COLO668 (cell line): ENCODE data around the gene DROSHA.

ENCODE experiments used
- DNase-seq: peaks from one replicate; lab custom pipeline; 2025; ENCODE audit not compliant: unreplicated experiment; lab: John Stamatoyannopoulos, UW

DROSHA gene

DNA sequence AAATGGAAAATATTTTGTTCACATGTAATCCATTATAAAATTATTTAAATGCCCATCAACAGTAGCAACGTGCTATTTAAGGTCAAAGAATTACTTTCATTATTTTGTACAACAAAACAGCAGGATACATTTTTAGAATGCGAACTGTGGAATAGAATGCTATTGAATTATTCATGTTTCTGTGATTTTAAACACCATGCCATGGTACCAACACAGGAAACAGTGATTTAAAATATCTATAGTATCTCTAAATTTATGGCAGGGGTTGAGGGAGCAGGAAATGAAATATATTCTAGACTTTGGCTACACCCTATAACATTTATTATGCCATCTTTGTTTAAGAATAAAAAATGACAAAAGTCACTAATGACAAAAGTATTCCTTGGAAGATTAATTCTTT is 62.4 kb downstream of the DROSHA start:
- DNase-seq, result no peak

DNA sequence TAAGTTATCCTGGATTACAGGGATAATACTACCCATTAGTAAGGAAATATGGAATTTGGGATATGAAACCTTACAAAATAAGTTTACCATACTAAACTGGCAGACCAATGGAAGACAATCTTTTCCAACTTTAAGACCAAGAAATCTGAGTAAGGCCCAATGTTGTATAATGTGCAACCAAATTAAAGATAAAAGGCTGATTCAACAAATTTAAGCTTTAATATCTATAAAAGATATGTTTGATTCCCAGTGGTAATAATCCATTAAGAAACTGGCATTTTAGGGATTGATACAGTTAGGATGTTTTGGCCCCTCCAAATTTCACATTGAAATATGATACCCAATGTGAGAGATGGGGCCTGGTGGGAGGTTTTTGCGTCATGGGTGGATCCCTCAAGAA is 66.6 kb downstream of the DROSHA start:
- no peak for DNase-seq

DNA sequence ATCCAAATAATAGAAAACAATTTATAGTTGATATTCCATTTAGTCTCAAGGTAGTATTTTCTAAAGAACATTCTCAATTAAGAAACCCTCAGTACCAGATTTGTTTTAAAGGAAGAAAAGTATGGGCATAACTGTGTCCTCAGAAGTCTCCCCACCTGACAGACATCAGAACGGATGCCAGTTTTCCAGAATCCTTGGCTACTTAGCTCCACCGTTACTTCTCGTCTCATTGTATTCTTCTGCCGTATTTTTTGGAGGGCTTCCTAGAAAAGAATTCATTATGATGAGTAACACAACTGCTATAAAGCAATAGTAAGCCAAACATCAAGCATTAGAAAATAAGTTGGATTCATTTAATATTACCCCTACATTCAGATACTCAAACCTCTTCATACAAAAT is 67.8 kb downstream of the DROSHA start:
- no peak for DNase-seq

DNA sequence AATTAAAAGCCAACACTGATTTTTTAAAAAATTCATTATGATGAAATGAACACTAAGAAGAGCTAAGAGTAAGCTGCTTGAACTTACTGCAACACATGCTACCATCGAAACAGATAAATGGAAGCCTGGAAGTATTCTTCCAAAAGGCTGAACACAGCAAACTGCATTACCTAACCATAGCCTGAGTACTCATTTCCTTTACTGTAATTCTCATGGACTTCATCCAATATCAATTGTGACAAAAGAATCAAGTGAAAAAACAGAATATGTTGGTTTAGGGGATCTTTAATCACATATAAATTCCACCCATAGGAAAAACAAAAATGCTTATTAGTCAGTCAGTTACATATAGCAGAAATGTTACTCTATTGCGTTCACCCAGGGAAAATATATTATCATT is 68.5 kb downstream of the DROSHA start:
- DNase-seq, result no peak

DNA sequence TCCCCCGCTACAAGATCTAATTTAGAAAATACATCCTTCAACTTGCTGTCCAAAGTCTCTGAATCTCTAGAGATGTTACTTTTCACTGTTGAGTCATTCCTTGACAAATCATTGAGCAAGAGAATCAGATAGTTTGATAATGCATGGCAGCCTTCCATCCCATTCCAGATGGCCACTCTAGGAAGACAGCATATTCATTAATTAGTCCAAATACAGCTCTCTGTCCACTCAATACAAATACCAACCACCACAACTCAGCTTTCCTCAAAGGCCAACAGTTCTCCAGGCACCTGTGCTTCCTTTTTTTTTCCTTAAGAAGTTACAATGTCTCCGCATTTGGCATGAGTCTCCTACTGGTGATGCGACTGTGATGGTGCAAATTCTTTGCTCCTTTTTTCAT is 72.3 kb downstream of the DROSHA start:
- DNase-seq, result no peak

GRCh38 chr5:31455172-31455571 is 76.7 kb downstream of the DROSHA start:
- DNase-seq, result no peak

DNA sequence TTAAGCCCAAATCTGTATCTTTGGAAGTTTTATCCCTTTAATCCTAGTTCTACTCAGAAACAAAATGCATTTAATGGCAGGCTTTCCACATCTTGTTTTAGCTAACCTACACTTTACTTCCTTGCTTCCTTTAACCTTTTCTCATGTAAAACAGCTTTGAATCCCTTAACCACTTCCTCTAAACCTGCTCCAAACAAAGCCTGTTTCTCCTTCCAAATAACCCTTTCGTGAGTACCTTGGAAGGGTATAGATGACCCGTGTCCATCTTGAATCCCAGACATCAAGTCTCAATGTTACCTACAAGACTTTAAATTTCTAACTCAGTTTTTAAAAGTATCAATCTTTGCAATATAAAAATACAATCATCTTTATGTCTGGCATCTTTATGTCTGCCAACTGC is 78.4 kb downstream of the DROSHA start:
- DNase-seq, result no peak

DNA sequence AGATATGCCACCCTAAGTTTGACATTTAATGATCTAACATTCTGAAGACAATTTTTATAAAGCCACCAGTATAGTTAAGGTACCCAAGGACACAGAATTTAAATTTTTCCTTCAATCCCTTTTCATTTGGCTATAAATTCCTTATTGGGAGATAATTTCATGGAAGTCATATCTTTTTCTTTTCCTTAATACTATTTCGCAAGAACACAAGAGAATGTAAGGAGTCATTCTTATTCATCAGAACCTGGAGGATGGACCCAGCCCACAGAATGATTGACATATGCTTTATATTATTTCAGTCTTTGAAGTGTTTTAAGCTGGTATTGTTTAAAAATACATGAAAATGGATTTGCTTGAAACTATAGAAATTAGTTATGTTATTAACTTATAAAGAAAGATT is 79.6 kb downstream of the DROSHA start:
- DNase-seq, result no peak

DNA sequence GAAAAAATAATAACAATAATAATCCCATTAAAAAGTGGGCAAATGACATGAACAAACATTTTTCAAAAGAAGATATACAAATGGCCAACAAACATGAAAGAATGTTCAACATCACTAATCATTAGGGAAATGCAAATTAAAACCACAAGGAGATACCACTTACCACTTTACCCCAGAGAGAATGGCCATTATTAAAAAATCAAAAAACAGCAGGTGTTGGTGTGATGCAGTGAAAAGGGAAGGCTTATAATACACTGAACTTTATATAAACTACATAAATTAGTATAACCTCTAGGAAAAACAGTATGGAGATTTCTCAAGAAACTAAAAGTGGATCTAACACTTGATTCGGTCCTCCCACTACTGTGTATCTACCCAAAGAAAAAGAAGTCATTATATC is 81.9 kb downstream of the DROSHA start:
- no peak for DNase-seq

DNA sequence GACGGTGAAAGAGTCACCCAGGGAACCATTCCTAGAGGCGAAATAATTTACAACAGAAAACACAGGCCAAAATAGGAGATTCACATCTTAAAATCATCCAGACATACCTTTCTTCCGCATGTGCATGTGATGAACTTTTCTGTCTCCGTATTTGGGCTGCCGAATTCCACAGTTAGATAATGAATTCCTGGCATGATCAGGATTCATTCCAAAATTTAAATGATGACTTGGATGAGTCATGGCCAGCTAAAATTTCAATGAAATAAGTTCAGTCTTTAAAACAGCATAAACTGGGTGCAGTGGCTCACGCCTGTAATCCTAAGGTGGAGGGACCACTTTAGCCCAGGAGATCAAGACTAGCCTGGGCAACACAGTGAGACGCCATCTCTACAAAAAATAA is 82.7 kb downstream of the DROSHA start:
- no peak for DNase-seq

DNA sequence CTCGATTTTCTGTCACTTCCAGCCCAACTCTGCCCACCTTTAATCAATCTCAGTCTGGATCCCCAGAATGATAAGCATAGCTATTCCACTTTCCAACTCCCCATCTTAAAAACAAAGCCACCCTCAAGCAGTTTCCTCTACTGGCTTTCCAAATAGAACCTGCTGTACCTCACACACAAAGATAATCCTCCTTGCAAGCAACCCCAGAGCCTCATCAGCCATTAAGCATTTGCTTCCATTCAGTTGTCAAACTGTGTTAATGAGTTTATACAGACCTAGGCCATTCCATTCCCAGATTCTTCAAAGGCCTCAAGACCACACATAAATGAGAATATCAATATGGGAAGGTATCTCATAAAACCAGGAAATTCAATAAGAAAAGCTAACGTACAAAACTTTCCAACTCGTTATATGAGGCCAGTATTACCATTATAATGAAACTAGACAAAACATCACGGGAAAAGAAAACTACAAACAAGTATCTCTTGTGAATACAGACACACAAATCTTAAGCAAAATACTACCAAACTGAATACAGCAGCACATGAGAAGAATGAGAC is 86.8 kb downstream of the DROSHA start:
- DNase-seq, result no peak

- DNase-seq, result no peak
Measured at GRCh38 chr5:31443572-31443971, 88.3 kb downstream of the DROSHA start.

- no peak for DNase-seq
Measured at GRCh38 chr5:31442058-31442745, 89.7 kb downstream of the DROSHA start.

DNA sequence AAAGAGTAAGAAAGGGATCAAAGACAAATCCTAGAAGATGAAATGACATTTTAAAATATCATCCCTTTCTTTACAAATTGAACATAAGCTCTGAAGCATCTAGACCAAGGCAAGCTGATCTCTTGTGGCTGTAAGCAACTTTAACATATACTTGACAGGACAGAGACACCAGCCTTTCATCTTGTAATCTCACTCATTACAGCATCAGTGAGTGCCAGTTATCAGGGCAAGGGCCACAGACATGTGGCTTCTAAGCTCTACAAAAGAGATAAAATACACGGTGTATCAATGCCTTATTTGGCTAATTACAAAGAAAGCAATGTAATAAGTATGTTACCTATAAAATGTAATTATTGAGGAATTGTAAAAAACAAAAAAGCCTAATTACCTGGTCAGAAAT is 95.0 kb downstream of the DROSHA start:
- no peak for DNase-seq

- DNase-seq, result no peak
Measured at GRCh38 chr5:31435730-31436129, 96.2 kb downstream of the DROSHA start.

GRCh38 chr5:31434898-31435297 is 97.0 kb downstream of the DROSHA start:
- no peak for DNase-seq

DNA sequence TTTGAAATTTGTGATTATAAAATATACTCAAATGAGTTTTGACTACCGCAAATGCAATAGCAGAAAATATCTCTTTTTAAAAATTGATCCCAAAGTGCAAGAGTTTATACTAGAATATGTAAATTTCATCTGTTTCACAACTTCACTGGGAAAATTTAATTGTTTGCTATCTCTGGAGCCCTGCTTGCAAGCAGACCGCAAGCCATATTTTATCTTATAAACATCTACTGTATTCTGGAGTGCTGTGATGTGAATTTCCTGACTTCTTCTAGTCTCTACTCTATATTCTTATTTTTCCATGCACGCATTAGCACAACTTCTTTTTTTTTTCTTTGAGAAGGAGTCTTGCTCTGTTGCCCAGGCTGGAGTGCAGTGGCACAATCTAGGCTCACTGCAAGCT is 98.7 kb downstream of the DROSHA start:
- DNase-seq, result no peak

DNA sequence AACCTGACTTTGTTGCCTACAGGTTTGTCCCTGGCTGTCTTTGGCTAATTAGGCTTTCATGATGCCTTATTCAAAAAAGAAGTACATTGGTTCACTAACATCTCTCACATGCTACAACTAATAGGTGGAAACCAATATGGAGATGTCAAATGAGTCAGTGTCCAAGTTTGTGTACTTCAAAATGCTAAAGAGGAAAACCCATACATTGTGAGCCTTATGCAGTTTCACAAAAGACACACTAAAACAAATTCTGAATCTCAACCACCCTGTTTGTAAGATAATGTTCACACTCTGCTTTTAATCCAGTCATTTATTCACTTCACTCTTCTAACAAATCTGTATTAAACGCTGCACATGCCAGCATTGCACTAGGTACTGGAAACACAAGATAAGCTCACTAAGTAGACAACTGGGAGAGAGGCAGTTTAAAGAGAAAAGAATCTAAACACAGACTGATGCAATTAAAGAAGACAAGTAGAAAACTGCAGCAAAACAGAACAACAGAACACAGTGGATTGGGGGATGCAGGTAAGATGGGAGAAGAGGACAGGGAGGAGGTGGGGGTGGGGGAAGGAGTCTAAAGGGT is 104.1 kb downstream of the DROSHA start:
- DNase-seq, result no peak

GRCh38 chr5:31427013-31427723 is 104.7 kb downstream of the DROSHA start:
- no peak for DNase-seq

DNA sequence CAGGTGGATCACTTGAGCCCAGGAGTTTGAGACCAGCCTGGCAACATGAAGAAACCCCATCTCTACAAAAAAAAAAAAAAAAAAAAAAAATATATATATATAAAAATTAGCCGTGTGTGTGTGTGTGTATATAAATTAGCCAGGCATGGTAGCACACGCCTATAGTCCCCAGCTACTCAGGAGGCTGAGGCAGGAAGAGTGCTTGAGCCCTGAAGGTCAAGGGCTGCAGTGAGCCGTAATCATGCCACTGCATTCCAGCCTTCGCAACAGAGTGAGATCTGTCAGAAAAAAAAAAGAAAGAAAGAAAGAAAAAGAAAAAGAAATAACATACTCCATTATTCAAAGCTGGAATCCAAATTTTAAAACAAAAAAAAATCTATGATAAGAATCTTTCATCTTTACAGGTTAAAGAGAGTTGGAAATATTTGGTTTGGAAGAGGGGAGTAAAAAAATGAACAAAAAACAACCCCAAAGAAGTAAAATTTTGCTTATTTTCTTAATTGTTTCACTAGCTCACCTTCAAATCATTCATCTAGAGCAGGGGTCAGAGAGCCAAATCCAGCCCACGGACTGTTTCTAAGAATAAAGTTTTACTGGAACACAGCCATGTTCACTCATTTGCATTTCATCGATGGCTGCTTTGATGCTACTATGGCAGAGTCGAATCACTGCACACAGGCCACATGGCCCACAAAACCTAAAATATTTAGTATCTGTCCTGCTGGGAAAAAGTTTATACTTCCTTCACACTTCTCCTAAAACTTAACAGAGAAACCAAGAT is 109.9 kb downstream of the DROSHA start:
- DNase-seq, result no peak

GRCh38 chr5:31417512-31417911 is 114.4 kb downstream of the DROSHA start:
- DNase-seq, result no peak
